C4-2B (cell line): Measurements from ENCODE around the gene OSM.

Source experiments
- CTCF ChIP-seq: fragments of 450-650 bp; conservative IDR thresholded peaks from 2 replicates; pipeline ENCODE4 v1.5.1; 2017; ENCODE audit warnings: mild to moderate bottlenecking
- ZFX ChIP-seq: fragments of 450-650 bp; IDR thresholded peaks from 2 replicates; pipeline ENCODE4 v1.6.1; 2017

- TF ChIP-seq CTCF (no peak), ZFX (no peak)
Observed at GRCh38 chr22:30313527-30314363, 47.1 kb upstream of the OSM start.
